ENCODE measurements around the gene ZBTB2. TPM values are rescaled to one million over a fixed set of nuclear protein-coding genes. Genes with fewer than 3 reads are reported as not detected.

ZBTB2 gene
- total and polyA plus RNA-seq, 7 donors = 7.1 to 14.7 (median 9.5) TPM

GRCh38 chr6:151436802-151437201, 45.4 kb upstream of the ZBTB2 start:
- ATAC-seq = no peak
- DNase-seq = no peak
- Histone ChIP-seq H3K4me3 (no peak overlapping the region), H3K9me3 (no peaks in the 10 kb centered on the region), H3K27me3 (ENCODE audit: insufficient read depth in 3 of 3, low read length in 2 of 3) (no peaks in the 10 kb centered on the region), H3K27ac (no peak overlapping the region), H3K36me3 (ENCODE audit: insufficient read depth in 1 of 2, low read depth in 1 of 2) (peaks cover 4 to 19% of the 10 kb centered on the region in 2 donors), H3K4me1 (peaks cover 9% of the 10 kb centered on the region)
- TF ChIP-seq CTCF (IDR thresholded peaks at IDR 0.05) = no peak
- intact Hi-C loops (cut with DNase I) = no loop called here

- Histone ChIP-seq H3K9me3 (no peaks in the 10 kb centered on the region), H3K36me3 (ENCODE audit: insufficient read depth in 1 of 2, low read depth in 1 of 2) (peaks cover 4 to 24% of the 10 kb centered on the region in 2 donors), H3K4me3 (no peak overlapping the region), H3K4me1 (peaks cover 4% of the 10 kb centered on the region), H3K27ac (no peak overlapping the region), H3K27me3 (ENCODE audit: insufficient read depth in 3 of 3, low read length in 2 of 3) (no peaks in the 10 kb centered on the region)
- ATAC-seq = no peak
- intact Hi-C loops (cut with DNase I) = no loop called here
- WGBS, 3 donors = 37 to 65% (median 42%) methylated on average over 3 of the region's 3 CpGs
- no peak for DNase-seq
- TF ChIP-seq CTCF (IDR thresholded peaks at IDR 0.05) = no peak
These were observed 44.9 kb upstream of the ZBTB2 start for GRCh38 chr6:151436300-151436699.

GRCh38 chr6:151434369-151434768, 43.0 kb upstream of the ZBTB2 start:
- 42 to 47% (median 43%) methylated on average over 2 of the region's 2 CpGs for WGBS, 3 donors
- DNase-seq = no peak
- TF ChIP-seq CTCF (IDR thresholded peaks at IDR 0.05) = no peak

GRCh38 chr6:151432651-151433050, 41.3 kb upstream of the ZBTB2 start:
- DNase-seq (no peak), ATAC-seq (no peak)
- intact Hi-C loops (cut with DNase I) = no loop called here
- Histone ChIP-seq H3K4me3 (no peak overlapping the region), H3K36me3 (ENCODE audit: insufficient read depth in 1 of 2, low read depth in 1 of 2) (peaks cover 4 to 53% of the 10 kb centered on the region in 2 donors), H3K27ac (no peak overlapping the region), H3K4me1 (no peaks in the 10 kb centered on the region), H3K27me3 (ENCODE audit: insufficient read depth in 3 of 3, low read length in 2 of 3) (no peaks in the 10 kb centered on the region), H3K9me3 (no peaks in the 10 kb centered on the region)
- TF ChIP-seq CTCF (IDR thresholded peaks at IDR 0.05) = no peak
- WGBS, 3 donors = 68 to 73% (median 70%) methylated on average over 4 of the region's 4 CpGs

More at GRCh38 chr6:151434369-151434768, 43.0 kb upstream of the ZBTB2 start:
- H3K36me3 ChIP-seq (ENCODE audit: insufficient read depth in 1 of 2, low read depth in 1 of 2) = peaks cover 4 to 42% of the 10 kb centered on the region in 2 donors
- H3K9me3 ChIP-seq = no peaks in the 10 kb centered on the region
- no peak overlapping the region for H3K27ac ChIP-seq
- H3K4me1 ChIP-seq = no peaks in the 10 kb centered on the region
- ATAC-seq = no peak
- no peaks in the 10 kb centered on the region for H3K27me3 ChIP-seq (ENCODE audit: insufficient read depth in 3 of 3, low read length in 2 of 3)
- H3K4me3 ChIP-seq = no peak overlapping the region
- intact Hi-C loops (cut with DNase I) = no loop called here

- no peak for ATAC-seq
- Histone ChIP-seq H3K4me3 (no peak overlapping the region), H3K27ac (no peak overlapping the region), H3K9me3 (no peaks in the 10 kb centered on the region), H3K4me1 (no peaks in the 10 kb centered on the region), H3K36me3 (ENCODE audit: insufficient read depth in 1 of 2, low read depth in 1 of 2) (peaks cover 4 to 62% of the 10 kb centered on the region in 2 donors), H3K27me3 (ENCODE audit: insufficient read depth in 3 of 3, low read length in 2 of 3) (no peaks in the 10 kb centered on the region)
- intact Hi-C loops (cut with DNase I) = no loop called here
- TF ChIP-seq CTCF (IDR thresholded peaks at IDR 0.05) = no peak
- 84 to 89% (median 87%) methylated on average over 3 of the region's 3 CpGs for WGBS, 3 donors
- DNase-seq = no peak
These were observed 40.0 kb upstream of the ZBTB2 start for GRCh38 chr6:151431337-151431736.
